Endometrial microvascular endothelial cells (primary cell): ENCODE data around the gene VRTN. TPM values are rescaled to one million over a fixed set of nuclear protein-coding genes. Genes with fewer than 3 reads are reported as not detected.
"Not testable (repeated sequence)": the region's sequence is repeated elsewhere in the genome, so short reads cannot be mapped to it uniquely, and the experiment has no call there.

Source experiments
- in situ Hi-C: cut with HindIII; loops from 2 replicates; pipeline ENCODE4 v1.10.0; 2017; ENCODE audit warnings: low sequenced_read_pairs, low pct_unique_long_range_greater_than_20kb; ENCODE audit errors: inconsistent ontology term
- total RNA-seq: library from RNA; depleted of rRNA; stranded (reverse); fragments of >200 nt; gene quantifications from one replicate; pipeline ENCODE4 v1.2.3, GENCODE V29; 2015; ENCODE audit errors: inconsistent ontology term

VRTN gene
- total RNA-seq, 1 donor from 2014 or later = not detected

- in situ Hi-C loops = no loop called here
Observed at GRCh38 chr14:74347795-74348100, 523 bp upstream of the VRTN start.

GRCh38 chr14:74348735-74349463 is 628 bp downstream of the VRTN start:
- in situ Hi-C loops = no loop called here

DNA sequence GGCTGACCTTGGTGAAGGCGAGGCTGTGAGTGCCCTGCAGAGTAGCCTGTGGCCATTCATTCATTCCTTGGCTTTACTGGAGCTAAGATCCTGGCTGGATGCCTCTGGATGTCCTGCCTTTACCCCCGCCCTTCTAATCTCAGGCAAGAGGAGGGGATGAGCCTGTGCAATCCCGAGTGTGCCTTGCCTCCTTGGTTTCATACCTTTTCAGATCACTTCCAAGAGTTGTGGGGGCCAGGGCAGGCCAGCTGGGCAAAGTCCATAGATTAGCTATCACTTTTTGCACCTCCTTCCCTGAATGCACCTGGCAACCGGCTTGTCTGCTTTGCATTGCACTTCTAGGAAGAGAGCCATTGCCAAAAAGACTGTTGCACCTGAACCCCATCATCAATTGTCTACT is 1.5 kb downstream of the VRTN start:
- in situ Hi-C loops = no loop called here

GRCh38 chr14:74350211-74350927 is 2.1 kb downstream of the VRTN start:
- in situ Hi-C loops = no loop called here

- in situ Hi-C loops = no loop called here
Observed at GRCh38 chr14:74350928-74351323, 2.7 kb downstream of the VRTN start.

DNA sequence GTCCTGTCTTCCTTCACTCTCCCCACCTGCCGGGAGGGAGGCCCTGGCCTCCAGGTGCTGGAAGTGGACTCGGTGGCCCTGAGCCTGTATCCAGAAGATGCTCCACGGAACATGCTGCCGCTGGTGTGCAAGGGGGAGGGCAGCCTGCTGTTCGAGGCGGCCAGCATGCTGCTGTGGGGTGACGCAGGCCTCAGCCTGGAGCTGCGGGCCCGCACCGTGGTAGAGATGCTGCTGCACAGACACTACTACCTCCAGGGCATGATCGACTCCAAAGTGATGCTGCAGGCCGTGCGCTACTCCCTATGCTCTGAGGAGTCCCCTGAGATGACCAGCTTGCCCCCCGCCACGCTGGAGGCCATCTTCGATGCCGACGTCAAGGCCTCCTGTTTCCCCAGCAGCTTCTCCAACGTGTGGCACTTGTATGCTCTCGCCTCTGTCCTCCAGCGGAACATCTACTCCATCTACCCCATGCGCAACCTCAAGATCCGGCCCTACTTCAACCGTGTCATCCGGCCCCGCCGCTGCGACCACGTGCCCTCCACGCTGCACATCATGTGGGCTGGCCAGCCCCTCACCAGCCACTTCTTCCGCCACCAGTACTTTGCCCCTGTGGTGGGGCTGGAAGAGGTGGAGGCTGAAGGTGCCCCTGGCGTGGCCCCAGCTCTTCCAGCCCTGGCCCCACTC is 8.8 kb downstream of the VRTN start:
- in situ Hi-C loops = no loop called here

DNA sequence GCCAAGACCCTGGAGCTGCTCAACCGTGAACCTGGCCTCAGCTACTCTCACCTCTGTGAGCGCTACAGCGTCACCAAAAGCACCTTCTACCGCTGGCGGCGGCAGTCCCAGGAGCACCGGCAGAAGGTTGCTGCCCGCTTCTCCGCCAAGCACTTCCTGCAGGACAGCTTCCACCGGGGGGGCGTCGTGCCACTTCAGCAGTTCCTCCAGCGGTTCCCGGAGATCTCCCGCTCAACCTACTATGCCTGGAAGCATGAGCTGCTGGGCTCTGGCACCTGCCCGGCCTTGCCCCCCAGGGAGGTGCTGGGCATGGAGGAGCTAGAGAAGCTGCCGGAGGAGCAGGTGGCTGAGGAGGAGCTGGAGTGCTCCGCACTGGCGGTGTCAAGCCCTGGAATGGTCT is 9.3 kb downstream of the VRTN start:
- in situ Hi-C loops = no loop called here

DNA sequence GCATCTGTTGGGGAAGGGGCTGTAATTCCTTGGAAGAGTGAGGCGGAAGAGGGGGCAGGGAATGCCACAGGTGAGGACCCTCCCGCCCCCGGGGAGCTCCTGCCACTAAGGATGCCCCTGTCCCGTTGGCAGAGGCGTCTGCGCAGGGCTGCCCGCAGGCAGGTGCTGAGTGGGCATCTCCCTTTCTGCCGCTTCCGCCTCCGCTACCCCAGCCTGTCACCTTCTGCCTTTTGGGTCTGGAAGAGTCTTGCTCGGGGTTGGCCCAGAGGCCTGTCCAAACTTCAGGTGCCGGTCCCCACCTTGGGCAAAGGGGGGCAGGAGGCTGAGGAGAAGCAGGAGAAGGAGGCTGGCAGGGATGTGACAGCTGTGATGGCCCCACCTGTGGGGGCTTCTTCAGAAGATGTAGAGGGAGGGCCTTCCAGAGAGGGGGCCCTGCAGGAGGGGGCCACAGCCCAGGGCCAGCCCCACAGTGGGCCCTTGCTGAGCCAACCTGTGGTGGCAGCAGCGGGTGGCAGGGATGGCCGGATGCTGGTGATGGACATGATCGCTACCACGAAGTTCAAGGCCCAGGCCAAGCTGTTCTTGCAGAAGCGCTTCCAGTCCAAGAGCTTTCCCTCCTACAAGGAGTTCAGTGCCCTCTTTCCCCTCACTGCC is 10.0 kb downstream of the VRTN start:
- in situ Hi-C loops = no loop called here

GRCh38 chr14:74360163-74360562 is 11.9 kb downstream of the VRTN start:
- in situ Hi-C loops = no loop called here

GRCh38 chr14:74362361-74362915 is 14.2 kb downstream of the VRTN start:
- in situ Hi-C loops = no loop called here

- in situ Hi-C loops = no loop called here
Observed at GRCh38 chr14:74364271-74364880, 16.1 kb downstream of the VRTN start.

- in situ Hi-C loops = no loop called here
Observed at GRCh38 chr14:74368026-74368425, 19.8 kb downstream of the VRTN start.

DNA sequence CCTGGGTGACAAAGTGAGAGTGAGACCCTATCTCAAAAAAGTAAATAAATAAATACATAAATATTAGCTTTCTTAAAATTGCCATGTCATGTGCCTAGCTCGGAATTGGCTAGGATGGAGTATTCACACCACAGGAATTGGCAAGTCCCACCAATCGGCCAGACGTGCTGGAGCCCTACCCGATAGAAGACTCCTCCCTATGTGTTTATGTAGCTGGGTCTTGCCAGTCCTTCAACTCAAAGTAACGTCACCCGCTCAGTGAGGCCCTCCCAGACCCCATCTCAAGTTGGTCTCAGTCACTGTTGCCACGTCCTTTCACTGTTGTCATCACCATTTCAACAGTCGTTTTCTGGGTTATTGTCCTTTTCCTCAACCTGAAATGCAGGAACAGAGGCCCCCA is 20.2 kb downstream of the VRTN start:
- in situ Hi-C loops = no loop called here

DNA sequence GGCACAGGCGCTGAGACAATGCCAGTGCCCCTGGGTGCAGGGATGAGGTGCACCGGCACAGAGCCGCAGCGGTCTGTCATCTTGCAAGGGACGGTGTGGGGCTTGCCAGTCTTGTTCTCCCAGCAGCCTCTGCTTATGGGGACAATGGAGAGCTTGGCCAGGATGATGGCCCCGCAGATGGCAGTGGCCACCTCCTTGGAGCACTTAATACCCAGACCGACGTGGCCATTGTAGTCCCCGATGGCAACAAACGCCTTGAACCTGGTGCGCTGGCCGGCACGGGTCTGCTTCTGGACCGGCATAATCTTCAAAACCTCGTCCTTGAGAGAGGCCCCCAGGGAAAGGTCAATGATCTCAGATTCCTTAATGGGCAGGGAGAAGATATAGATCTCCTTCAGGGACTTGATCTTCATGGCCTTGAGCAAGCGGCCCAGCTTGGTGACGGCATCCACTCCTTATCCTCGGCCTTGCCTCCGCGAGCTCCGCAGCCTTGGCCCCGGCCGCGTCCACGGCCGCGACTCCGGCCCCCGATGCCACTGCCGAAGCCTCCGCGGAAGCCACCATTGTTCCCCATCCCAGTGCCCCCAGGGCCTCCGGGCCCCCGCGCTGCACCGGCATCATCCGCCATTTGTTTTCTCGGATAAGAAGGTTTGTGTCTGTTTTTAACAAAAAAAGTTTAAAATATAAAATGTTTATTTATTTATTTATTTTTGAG is 29.9 kb downstream of the VRTN start:
- in situ Hi-C loops = no loop called here

- in situ Hi-C loops = no loop called here
Observed at GRCh38 chr14:74380172-74380571, 31.9 kb downstream of the VRTN start.

GRCh38 chr14:74380845-74381244 is 32.6 kb downstream of the VRTN start:
- in situ Hi-C loops = no loop called here

- in situ Hi-C loops = not testable (repeated sequence)
Observed at GRCh38 chr14:74381571-74381970, 33.3 kb downstream of the VRTN start.

DNA sequence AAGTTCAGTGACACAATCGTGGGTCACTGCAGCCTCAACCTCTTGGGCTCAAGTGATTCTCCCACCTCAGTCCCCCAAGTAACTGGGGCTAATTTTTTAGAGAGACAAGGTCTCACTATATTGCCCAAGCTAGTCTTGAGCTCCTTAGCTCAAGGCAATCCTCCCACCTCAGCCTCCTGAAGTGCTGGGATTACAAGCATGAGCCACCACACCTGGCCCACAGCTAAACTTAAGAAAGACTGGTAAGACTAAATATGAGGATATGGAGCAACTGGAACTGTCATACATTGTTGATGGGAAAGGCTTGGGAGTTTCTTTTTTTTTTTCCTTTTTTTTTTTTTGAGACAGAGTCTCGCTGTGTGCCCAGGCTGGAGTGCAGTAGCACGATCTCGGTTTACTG is 34.0 kb downstream of the VRTN start:
- in situ Hi-C loops = no loop called here
